ENCODE measurements around the gene ANKH.

GRCh38 chr5:14672082-14672481 is 199.5 kb downstream of the ANKH start:
- no peak for TF ChIP-seq CTCF (IDR thresholded peaks at IDR 0.05)
- TF ChIP-seq POLR2A (IDR thresholded peaks at IDR 0.05) = no peak
